GM18951 (cell line): ENCODE measurements around the gene RXFP1.

Experiments
- POLR2A ChIP-seq: IDR thresholded peaks from 4 replicates; pipeline ENCODE4 v1.6.1; 2011; ENCODE audit warnings: mild to moderate bottlenecking; ENCODE audit not compliant: insufficient read length, insufficient read depth; ENCODE audit errors: extremely low read depth
- in situ Hi-C: fragments of 300-500 bp; cut with MboI; formaldehyde crosslinking; loops from one replicate; pipeline ENCODE4 v1.12.0; 2022; ENCODE audit warnings: low sequenced_read_pairs, mixed read lengths, inconsistent platforms; ENCODE audit not compliant: unreplicated experiment

The RXFP1 gene

DNA sequence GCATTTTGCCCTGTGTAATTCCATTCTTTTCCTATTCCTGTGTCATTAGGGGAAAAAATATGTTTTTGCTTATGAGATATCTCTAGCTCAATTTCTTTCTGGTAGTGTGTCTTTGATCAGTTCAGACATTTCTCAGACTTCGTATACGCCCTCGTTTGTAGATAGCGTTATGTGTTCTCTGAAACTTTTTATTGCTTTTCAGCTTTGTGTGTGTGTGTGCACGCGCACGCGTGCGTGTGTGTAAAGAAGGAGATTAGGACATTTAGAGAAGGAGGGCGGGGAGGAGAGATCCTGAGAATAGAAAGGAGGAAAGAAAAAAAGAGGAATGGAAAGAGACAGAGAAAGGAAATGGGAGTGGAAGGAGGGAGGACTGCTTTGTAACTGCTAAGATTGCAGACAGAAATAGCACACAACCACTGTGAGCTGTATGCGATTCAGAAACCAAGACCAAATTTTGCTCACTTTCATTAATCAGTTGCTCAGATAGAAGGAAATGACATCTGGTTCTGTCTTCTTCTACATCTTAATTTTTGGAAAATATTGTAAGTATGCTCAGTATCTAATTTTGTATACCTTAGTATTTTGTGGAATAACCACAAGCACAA, at the start of gene RXFP1:
Gene RXFP1 (plus strand): TSS at position 399 of the 605 bp plus-strand sequence. CDS start 95 bp downstream, at position 494.
- TF ChIP-seq POLR2A = no peak
- in situ Hi-C loops = no loop called here

- TF ChIP-seq POLR2A = no peak
- in situ Hi-C loops = no loop called here
Observed at GRCh38 chr4:158481811-158482210, 39.9 kb upstream of the RXFP1 start.

DNA sequence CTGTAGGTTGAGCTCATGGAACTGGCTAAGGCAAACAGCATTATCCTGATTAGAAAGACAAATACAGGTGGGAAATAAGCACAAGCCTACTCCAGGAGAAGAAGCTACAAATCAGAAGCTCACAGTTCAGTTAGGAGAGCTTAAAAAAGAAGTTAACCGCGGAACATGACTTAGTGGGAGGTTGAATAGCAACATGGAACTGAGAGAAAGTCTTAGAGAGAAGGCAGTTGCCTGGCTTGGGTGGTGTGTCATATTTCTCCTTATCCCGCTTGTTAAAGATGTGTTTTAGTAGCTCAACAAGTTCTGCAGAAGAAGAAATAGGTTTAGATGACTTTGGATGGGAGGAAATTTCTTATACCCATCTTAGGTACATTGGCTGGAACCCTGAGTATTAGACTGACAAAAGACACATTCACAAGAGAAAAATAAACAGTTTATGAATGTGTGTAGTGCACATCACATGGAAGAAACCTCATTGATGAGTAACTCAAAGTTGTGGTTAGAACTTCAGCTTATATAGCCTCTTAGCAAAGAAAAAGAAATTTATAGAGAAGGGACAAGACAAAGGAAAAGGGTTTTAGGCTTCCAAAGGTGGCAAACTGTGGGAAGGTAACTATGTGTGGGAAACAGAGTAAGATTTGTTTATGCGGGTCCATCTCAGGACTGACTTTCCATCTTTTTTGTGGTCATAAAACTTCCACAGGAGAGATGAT, 37.4 kb upstream of the RXFP1 start:
- TF ChIP-seq POLR2A = no peak
- in situ Hi-C loops = no loop called here

DNA sequence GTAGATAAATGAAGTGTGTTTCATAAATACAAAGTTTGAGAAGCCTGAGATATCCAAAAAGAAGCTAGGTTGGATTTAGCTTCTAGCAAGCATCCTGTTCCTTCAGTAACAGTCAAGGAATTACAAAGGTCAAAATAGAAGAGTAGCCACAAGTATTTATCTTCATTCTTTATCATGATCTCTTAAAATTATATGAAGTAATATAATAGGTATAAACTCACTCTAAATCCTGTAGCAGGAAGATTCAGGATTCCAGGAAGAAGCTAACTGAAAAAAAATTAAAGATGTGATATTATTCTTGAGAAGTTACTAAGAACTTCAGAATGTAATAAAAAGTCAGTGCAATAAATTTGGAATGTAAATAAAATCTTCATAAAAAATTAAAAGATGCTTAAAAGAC, 31.1 kb upstream of the RXFP1 start:
- no peak for TF ChIP-seq POLR2A
- in situ Hi-C loops = no loop called here

DNA sequence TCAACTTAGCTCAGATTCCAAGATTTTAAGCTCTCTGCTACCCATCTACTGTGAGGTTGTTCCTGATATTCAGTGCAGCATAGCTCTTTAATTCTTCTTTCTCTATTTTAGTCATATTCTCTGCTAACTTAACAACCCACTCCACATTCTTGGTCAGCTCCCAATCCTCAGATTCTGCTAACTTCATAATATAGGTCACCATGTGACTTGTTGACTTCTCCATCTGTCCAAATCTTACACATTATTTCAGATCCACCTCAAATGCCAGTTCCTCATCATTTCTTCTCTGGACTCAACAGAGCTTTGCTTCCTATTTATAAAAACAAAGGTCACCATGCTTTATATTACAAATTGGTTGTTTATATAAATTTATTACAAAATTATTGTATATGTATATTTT, 29.3 kb upstream of the RXFP1 start:
- no peak for TF ChIP-seq POLR2A
- in situ Hi-C loops = no loop called here

DNA sequence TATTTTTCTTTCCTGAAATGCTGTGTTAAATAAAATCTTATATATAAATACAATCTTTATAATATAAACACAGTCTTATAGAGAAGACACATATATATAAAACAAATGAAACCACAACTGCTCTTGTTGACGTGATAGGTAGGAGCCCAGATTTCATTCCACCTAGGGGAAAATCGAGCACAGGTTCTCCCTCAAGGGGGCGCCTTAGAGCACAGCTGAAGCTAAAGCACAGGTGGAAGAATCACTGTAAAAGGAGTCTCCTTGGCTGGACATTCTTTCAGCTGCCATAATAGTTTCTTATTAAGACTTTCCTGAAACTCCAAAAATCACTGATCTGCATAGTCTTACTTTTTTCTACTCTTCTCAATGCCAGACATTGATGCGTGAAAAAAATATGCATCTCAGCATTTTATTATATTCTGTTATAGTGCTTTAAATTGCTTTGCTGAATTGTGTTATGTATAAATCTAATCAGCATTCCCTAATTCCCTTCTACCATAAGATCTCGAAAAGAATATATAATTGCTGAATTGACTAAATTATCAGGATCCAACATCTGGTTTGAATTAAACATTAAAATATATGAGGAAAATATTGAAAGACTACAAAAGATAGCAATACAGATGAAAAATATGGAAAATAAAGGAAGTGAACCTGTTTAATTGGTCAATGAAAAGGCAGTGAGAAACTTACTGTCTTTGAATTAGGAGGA, 25.5 kb upstream of the RXFP1 start:
- in situ Hi-C loops = no loop called here
- no peak for TF ChIP-seq POLR2A

DNA sequence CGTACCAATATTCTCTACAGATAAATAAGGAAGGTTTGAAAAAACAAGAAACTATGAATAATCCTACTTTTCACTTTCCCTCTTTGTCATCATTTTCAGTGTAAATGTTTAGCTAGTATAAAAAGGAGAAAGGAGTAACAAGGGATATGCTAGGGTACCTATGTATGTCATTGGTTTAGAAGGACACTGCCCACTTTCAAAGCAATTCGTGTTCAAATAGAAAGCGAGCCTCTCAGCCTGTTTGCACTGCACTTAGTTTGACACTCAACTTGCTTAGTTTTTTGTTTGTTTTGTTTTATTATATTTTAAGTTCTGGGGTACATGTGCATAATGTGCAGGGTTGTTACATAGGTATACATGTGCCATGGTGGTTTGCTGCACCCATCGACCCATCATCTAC, 21.6 kb upstream of the RXFP1 start:
- in situ Hi-C loops = no loop called here
- TF ChIP-seq POLR2A = no peak

GRCh38 chr4:158513256-158513655, 8.4 kb upstream of the RXFP1 start:
- in situ Hi-C loops = no loop called here
- no peak for TF ChIP-seq POLR2A

DNA sequence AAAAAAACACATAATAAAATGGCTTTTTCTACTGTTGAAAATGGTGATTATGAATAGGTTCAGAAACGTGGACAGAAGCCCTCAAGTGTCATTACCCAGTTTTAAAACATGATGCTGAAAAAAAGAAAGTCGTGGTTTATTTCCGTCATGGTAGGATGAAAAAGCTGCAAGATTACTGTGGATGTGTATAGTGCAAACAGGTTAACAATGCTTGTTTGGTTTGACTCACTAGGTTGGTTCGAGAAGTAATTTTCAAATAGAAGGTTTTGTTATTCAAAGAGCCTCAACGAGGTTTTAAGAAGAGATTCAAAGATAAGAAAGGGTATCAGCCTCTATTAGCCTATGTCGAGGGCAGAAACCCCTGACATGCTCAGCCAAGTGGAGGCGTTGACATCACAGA, 2.5 kb upstream of the RXFP1 start:
- TF ChIP-seq POLR2A = no peak
- in situ Hi-C loops = no loop called here

- no peak for TF ChIP-seq POLR2A
- in situ Hi-C loops = no loop called here
Observed at GRCh38 chr4:158523990-158524535, 2.4 kb downstream of the RXFP1 start.

DNA sequence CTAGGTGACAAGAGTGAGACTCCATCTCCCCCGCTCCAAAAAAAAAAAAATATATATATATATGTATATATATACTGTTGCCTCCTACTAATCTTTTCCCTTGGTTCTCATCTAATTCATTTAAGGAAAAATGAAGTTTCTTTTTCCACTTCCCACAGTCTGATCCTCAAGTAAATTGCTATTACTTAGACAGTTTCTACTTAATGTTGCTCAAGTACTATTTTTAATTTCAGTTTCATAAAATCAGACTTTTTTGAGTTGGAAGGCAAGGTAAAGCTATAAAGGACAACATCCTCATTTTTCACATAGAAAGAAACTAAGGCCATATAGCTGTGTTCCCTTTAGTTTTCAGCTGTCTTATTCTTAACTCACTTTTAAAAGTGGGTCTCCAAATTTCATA, 5.8 kb downstream of the RXFP1 start:
- TF ChIP-seq POLR2A = no peak
- in situ Hi-C loops = no loop called here

DNA sequence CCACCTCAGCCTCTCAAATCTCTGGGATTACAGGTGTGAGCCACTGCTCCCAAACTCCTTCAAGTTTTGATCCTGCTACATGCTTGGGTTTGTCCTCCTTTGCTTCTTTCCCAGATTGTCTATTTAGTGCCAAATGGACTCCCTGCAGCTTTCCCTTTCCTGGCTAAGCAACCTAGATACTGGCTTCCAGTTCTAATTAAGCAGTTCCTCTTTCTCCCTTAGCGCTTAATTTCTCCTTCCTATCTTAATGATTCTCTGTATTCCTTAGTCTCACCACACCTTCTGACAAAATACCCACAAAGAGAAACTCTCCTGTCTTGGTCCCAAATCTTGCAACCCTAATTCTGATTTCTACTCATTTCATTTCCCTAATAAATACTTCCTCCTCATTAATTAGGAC, 7.8 kb downstream of the RXFP1 start:
- in situ Hi-C loops = no loop called here
- TF ChIP-seq POLR2A = no peak

DNA sequence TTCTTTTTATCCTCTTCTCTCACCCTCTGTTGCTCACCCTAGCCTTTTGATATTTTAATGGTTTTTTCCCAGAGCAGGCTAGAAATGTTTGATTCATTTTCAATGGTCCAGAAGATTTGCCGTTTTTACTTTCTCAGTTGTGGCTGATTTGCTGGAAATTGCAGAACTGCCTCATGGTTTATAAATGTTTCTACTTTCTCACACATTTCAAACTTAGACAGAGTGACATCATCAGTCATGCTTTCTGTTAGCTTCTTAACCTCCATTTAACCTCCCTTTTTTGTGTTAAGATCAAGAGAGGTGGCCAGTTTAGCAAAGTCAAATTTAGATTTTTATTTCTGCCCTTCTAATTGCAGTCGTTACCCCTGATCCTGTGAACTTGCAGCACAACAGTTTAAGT, 8.7 kb downstream of the RXFP1 start:
- TF ChIP-seq POLR2A = no peak
- in situ Hi-C loops = no loop called here
